GM21390 (cell line): ENCODE results near the gene GALNT15.

Experiments used
- ATAC-seq: cut with Tn5 transposase; IDR thresholded peaks from one replicate; pipeline ENCODE4 v1.9.1; 2021; ENCODE audit not compliant: unreplicated experiment

Gene GALNT15

DNA sequence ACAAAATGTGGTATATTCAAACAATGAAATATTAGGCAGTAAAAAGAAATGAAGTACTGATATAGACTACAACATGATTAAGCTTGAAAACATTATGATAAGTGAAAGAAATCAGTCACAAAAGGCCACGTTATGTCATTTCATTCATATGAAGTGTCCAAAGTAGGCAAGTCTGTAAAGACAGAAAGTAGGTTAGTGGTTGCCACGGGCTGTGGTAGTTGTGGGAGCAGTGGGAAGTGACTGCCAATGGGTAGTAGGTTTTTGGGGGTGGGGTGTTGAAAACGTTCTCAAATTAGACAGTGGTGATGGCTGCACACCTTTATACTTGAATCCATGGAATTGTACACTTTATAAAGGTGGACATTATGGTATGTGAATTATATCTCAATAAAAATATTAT lies 12.1 kb downstream of the GALNT15 start:
- no peak for ATAC-seq

DNA sequence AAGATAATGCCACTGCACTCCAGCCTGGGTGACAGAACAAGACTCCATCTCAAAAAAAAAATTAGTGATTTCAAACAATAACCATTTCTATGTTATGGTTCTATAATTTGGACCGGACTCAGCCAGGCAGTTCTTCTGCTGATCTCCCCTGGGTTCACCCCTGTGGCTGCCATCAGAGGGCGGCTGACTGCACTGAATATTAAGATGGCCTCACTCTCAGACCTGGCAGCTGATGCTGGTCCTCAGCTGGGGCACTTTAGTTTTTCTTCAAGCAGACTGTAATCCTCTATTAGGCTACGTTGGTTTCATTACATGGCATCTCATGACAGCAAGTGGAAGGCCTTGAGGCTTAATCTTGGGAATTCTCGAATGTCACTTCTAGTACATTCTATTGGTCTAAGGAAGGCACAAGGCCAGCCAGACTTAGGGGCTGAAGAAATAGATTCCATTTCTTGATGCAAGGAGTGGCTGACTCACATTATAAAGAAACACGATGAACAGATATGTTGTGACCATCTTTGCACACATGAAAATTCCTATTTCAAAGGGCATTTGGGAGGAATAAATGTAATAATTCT lies 12.8 kb downstream of the GALNT15 start:
- no peak for ATAC-seq

DNA sequence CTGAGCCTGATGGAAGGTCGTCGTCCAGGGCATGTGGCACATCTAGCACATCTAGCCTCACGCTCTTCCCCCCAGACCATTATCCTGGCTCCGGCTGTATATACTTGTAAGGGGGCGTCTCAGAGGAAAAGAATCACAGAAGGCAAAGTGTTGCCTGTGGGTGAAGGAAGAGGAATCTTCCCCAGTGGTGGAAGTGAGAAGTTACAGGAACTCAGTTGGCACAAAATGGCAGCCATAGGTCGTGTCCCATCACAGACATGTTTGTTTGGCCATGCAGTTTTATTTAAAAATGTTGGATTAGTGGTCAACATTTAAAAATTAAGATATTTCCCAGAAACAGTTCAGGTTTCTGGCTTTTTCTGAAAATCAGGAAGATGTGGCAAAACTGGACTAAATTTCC lies 13.6 kb downstream of the GALNT15 start:
- ATAC-seq = no peak

DNA sequence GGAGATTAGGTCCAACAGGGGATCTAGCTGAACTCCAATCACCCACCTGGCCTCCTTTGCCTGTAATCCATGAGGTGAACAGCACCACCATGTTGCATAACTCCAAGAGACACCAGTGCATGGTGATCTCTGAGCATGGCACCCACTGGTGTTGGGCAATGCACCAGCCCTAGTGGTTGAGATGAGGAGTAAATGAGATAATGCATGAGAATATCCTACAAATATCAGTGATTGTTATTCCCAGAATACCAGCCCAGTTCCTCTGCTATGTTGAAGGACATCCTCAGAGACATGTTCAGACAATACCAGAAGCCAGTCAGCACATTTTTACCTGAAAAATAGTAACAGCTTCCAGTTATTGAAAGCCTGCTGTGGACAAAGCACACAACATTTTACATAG lies 14.7 kb downstream of the GALNT15 start:
- ATAC-seq = no peak

DNA sequence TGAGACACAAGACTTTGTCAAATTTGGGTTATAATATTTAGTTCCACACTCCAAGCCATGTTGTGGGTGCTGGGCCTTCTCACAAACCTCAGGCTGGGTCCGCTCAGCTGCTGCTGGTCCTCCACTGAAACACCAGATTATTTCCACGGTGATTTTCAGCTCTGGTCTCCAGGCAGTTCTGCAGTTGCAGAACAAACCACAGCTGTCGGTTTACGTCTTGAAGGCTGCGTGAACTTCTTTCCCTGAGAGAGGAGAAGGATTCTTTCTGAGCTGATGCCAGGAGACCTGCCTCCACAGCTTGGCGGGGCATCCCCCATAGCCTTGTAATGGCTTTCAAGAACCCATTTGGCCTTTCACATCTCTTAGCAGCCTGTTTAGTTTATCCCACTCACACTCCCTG lies 16.2 kb downstream of the GALNT15 start:
- ATAC-seq = no peak

DNA sequence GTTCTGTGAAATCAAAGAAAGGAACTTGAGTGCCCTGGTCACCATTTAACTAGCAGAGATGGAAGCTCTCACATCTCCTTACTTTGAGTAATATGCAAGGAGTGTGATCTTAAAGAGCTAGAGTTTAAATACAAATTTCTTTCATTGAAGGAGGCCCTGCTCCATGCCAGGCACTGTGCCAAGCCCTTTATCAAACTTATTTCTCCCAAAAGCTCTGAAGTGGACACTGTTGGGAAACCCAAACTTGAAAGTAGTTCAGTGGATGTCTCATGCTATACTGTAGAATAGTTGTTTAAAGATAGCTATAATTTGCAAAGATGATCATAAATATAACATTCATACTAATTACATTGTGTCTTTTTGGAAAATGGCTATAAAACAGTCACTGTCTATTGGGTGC lies 17.1 kb downstream of the GALNT15 start:
- ATAC-seq = no peak

DNA sequence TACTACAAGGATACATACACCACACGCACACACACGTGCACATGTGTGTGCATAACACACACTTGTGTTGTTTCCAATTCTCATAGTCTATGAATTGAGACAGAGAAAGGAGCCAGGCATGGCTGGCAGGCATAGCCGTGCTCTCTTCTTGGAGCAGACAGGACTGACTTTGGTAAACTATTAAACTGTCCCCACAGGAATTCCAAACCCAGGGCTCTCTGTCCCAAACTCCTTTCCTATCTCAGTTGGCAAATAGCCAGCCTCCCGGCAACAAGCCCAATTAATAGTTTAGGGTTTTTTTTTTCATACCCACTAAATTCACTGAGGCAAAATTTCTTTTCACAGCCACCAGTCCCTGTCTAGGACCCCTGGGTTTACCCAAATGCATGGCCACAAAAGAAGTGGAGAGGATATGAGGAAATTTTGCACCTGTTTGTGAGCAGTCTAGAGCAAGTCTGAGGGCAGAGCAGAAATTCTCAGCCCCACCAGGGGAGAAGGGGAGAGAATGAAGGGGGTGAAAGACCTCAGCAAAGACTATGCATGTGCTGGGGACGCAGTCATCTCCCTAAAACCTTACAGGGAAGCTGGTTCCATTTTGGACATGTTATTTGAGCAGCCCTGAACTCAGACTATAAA lies 17.8 kb downstream of the GALNT15 start:
- ATAC-seq = no peak

DNA sequence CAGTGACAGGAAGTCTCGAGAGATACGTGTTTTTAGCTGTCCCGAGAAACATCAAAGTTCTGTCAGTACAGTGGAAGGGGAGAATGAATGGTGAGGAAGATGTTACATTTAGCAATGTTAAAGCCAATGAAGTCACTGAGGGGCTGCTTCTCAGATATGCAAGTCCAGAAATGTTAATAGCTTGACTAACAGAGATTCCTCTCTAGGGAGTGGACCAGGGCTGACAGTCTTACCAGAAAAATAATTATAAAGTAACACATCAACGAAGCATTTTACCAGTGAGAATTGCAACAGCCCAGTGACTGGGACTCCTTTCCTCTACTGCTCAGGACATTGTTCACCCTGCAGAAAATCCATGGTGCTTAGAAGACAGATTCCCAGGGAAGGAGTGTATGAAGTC lies 23.9 kb downstream of the GALNT15 start:
- no peak for ATAC-seq

DNA sequence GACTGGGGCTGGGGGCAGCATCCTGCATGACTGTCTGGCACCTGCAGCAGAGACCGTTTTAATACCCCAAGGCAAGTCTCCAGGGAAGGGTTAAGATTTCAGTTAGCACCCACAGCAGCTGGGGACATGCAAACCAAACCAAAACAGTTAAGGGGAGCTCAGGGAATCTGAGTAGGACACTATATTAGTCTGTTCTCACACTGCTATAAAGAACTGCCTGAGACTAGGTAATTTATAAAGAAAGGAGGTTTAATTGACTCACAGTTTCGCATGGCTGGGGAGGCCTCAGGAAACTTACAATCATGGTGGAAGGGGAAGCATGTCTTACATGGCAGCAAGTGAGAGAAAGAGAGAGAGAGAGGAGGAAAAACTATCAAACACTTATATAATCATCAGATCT lies 25.3 kb downstream of the GALNT15 start:
- ATAC-seq = no peak

DNA sequence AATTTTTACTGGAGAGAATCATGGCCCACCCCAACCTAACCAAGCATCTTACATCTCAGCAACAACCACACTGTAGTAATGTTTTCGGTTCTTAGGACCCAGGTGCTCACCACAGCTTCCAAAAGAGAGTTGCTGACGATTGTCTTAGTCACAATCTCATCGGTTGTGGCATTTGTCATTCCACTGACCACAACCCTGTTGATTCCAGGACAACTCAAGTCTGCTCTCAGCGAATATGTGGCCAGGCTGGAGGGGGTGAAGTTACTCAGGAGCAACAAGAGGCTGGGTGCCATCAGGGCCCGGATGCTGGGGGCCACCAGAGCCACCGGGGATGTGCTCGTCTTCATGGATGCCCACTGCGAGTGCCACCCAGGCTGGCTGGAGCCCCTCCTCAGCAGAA lies 25.9 kb downstream of the GALNT15 start:
- no peak for ATAC-seq

DNA sequence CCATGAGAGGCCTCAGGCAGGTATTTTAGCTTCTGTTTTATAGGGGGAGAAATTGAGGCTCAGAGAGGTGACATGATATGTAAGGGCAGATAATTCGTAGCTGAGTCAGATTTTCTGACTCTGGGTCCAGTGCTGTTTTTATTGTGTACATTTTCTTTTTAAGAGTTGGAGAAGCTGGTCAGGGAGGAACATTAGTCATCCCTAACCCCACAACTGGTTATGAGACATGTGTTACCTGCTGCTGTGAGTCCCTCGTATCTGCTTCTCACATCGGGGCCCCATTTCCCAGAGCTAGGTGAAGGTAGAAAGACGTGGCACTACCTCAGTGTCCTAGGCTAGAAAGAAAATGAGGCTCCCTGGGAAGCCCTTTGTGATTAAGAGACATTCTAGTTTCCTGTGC lies 28.6 kb downstream of the GALNT15 start:
- no peak for ATAC-seq

DNA sequence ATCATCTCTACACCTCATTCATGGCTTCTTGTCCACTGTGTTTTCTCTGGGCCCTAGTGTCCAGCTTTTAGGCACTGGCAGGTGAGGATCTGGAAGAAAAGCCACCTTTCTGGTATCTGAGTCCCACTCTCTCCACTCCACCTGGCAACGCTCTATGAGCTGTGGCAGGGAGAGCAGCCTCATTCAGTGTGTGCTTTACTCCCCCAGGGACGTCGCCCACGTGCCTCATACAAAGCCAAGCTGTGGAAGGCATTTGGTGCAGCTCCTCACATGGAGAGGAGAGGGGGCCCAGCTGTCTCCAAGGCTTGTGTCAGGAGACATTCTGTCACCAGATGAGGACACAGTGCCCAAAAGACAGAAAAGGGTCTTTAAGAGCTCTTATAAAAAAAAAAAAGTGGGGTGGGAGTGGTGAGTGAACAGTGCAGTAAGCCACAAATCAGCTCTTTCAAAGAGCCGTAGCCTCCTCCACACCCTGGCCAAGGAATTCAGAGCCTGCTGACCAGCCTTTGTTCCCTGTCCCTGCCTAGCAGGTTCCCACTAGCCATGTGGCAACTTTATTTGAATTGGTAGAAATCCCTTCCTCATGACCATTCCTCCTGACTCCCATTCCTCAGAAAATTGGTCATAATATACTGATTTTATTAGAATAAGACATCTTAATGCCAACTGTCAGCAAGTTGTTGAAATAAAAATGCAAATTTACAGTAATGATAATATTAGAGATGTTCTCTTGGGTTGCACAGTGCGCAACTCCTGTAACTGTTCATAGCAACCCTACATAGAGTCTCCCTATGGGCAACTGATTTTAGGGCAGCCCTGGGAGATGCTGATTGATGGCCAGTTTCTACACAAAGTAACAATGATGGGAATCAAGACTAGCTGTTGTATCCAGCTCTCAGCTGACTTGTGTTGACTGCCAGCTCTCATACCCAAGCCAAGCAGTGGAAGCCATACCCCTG lies 29.5 kb downstream of the GALNT15 start:
- no peak for ATAC-seq

DNA sequence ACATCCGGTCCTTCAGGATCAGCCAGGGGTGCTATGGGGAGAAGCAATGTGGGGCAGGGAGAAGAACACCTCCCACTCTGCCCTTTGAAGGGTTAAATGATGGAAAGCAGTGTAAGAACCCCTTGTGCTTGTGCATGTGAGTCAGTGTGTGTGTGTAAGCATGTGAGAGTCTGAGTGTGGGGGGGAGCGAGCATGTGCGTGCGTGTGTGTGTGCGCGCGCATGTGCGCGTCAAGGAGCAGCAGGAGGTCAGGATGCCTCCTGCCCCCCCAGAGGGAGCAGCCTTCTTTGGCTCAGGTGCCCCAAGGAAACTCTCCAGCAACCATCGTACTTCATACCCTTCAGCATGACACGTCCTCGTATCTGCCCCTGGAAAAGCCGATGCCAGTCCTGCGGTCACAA lies 30.3 kb downstream of the GALNT15 start:
- no peak for ATAC-seq

DNA sequence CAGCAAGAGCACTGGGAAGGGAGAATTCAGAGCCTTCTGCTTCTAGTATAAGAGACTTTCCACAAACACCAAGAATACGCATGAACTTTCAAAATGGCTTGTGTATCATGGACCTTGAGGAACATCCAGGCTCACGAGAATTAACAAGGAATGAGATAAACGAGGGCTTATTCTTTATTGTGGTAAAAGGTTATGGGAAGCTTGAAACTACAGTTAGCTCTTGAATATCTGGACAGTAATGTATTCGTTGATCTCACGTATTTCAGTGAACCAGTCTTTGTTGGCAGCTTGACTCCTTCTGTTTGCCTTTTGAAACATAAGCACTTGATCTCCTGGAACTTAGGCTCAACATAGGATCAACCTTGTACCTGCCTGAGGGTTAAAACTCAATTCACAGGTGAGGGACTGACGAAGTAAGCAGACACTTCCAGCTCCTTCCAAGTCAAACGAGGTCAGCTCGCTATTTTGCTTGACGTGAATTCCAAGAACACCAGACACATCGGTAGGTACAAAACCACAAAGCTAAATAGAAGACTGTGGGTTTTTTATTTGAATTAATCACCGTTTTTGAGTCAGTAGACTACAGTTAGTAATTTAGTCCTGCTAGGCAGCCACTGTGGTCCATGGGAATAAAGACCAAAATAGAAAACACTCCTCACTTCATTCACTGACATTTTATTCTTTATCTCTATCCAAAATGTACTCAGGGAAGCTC lies 30.8 kb downstream of the GALNT15 start:
- ATAC-seq = no peak

DNA sequence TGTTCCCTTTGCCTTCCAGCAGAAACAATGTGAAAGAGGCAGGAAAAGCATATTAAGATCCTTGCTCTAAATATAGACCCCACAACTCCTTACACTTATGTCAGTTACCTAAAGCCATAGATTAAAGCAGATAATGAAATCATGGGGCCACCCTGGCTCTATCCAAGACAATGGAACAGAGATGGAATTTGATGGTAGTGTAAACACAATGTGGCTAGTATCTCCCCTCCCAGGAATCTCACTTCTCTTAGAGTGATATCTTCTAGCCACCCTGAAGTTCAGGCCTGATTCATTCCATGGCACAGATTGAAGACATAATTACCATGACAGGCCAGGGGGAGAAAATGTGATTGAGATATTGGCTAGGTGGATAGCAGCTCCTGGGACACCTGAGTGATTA lies 32.6 kb downstream of the GALNT15 start:
- no peak for ATAC-seq

DNA sequence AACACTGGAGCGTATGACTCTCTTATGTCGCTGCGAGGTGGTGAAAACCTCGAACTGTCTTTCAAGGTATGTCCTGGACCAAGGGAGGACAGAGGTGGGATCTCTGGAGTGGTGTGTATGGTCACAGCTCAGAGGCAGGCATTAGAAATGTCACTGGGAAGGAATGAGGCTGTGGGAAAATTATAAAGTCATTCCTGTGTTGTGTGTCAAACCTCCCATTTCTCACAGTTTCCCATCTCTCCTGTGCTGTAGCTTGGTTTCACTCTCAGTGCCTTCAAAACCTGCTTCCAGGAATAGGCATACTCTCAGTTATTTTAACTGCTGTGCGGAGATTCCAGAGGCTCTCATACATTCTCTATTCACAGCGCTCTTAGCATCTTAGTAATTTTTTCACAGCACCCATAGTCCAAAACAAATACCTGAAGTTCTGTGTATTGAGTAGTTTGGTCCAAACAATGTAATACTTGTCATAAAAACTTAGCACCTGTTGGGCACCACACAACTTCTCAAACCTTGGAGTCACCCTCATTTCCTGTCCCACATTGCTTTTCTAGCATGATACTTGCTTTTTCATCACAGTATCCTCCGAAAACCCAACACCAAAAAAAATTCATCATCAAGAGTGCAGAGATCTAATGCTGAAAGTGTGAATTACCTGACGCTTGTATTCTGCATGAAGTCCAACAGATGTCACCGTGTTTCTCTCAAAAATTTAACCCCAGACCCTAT lies 36.9 kb downstream of the GALNT15 start:
- ATAC-seq = no peak

DNA sequence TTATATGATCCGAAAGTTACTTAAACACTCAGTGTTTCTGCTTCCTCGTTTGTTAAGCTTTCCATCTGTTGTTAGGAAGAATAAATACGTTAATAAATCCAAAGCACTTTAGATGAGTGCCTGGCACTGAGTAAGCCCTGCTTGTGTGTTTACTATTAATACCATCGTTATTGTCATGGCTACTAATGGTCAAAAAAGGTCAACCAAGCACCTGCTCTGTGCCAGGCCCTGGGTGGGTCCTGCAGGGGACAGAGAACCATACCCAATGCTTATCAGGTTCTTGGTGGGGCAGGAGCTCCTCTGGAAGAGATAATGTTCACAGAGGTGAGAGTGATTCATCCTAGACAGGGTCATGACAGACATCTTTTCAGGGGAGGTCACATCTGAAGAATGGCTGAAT lies 39.9 kb downstream of the GALNT15 start:
- ATAC-seq = no peak

DNA sequence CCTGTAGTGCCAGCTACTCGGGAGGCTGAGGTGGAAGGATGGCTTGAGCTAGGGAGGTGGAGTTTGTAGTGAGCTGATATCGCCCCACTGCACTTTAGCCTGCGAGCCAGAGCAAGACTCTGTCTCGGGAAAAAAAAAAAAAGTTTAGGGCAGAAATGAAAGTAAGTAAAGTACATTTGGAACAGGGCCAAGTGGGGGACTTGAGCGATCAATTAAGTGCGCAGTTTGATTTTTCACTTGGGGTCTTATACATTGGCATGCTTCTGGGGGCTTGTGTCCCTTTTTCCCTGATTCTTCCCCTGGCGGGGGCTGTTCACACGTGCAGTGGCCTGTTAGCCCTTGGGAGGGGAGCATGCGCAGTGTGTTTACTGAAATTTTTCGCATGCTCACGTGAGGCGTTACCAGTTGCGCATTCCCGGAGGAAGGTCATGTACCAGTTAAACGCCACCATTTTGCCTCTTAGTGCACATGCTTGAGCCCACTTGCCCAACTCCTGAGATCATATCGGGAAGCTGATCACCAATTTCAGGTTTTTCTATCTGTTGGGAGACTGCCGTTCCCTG lies 42.0 kb downstream of the GALNT15 start:
- ATAC-seq = no peak

DNA sequence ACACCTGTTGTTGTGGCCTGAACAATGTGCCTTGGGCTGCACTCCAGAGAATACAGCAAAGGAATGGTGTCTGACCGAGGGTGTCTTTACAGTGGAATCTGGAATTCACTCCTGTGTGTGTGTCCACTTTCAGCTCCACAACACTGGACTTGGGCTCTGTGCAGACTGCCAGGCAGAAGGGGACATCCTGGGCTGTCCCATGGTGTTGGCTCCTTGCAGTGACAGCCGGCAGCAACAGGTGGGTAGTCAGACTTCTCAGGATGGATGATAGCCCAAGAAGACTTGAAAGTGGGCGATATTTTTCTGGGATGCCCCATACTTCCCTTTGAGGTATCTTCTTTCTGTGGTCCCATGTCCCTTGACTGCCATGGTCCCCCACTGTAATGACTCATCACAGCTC lies 45.3 kb downstream of the GALNT15 start:
- ATAC-seq = no peak

DNA sequence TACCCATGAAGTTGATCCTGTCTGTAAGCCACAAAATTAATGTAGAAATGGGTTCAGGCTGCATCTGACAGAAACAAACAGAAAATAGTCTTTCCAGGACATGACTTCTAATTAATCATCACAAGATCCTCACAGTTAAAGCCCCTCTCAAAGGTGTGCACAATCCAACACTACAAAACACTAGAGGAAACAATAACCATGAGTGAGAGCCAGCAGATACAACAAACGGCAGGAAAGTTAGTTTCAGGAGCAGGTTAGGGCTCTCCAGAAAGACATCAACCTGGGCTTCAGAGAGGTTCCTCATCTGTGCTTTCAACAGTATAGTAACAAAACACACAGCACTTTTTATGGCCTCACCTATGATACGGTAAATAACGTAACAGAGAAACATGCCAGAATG lies 47.5 kb downstream of the GALNT15 start:
- no peak for ATAC-seq

DNA sequence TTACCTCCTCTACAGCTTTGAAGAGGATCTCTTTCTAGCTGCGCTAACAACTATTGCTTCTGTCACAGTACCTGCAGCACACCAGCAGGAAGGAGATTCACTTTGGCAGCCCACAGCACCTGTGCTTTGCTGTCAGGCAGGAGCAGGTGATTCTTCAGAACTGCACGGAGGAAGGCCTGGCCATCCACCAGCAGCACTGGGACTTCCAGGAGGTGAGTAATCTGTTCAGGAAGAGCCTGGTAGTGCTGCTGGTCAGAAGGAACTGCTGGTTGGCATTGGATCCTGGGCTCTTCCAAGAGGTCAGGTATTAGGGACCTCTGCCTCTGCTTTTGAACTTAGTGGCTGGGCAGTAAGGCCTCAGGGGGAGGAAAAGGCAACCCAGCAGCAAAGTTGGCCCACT lies 48.1 kb downstream of the GALNT15 start:
- ATAC-seq = no peak
